CD4-positive, CD25-positive, alpha-beta regulatory T cell (primary cell): Measurements from ENCODE around the gene KCNQ2. TPM values are rescaled to one million over a fixed set of nuclear protein-coding genes. Genes with fewer than 3 reads are reported as not detected.

Experiments
- ATAC-seq, 2 donors: fragments of 150-1000 bp; cut with Tn5 transposase; one replicate each; pipeline ENCODE4 v1.10.0; 2021; ENCODE audit warnings: low read depth in 2 of 2, moderate number of reproducible peaks in 2 of 2, moderate library complexity in 1 of 2
- DNase-seq, 3 donors: peaks; one replicate each; pipeline versions ENCODE4 v3.0.0 to v3.0.0-alpha.2; 2012 to 2022; ENCODE audit warnings: mixed read lengths in 1 of 3
- H3K27ac ChIP-seq: one replicate; pipeline ENCODE4 v1.7.0; 2013; ENCODE audit warnings: mild to moderate bottlenecking, low read length; ENCODE audit not compliant: insufficient read depth, poor library complexity, severe bottlenecking
- H3K27me3 ChIP-seq: one replicate; pipeline ENCODE4 v1.7.0; 2013; ENCODE audit warnings: low read length; ENCODE audit not compliant: control insufficient read depth, insufficient read depth
- H3K36me3 ChIP-seq: one replicate; pipeline ENCODE4 v1.7.0; 2013; ENCODE audit warnings: mild to moderate bottlenecking, low read length, moderate library complexity; ENCODE audit not compliant: control insufficient read depth, insufficient read depth
- H3K4me1 ChIP-seq: 2 replicates; pipeline ENCODE4 v1.7.0; 2013; ENCODE audit warnings: mild to moderate bottlenecking, low read length; ENCODE audit not compliant: insufficient read depth, control insufficient read depth, poor library complexity, severe bottlenecking
- H3K4me3 ChIP-seq: one replicate; pipeline ENCODE4 v1.7.0; 2013; ENCODE audit warnings: low read depth, mild to moderate bottlenecking, low read length, moderate library complexity
- H3K9me3 ChIP-seq, 2 experiments: 1 replicate in 1 of 2; 2 replicates in 1 of 2; pipeline ENCODE4 v1.7.0; 2013; ENCODE audit warnings: low read length in 2 of 2, mild to moderate bottlenecking in 1 of 2, moderate library complexity in 1 of 2; ENCODE audit not compliant: control insufficient read depth in 2 of 2
- H3K27ac Mint-ChIP-seq, 3 donors: one replicate each; pipeline ENCODE4 v1.8.0; 2020 to 2022; ENCODE audit warnings: mild to moderate bottlenecking in 3 of 3, mixed read lengths in 3 of 3, moderate library complexity in 2 of 3
- H3K27me3 Mint-ChIP-seq: one replicate; pipeline ENCODE4 v1.8.0; 2022; ENCODE audit warnings: mild to moderate bottlenecking, mixed read lengths
- H3K36me3 Mint-ChIP-seq: one replicate; pipeline ENCODE4 v1.8.0; 2020; ENCODE audit warnings: mixed read lengths
- H3K4me1 Mint-ChIP-seq, 4 donors: one replicate each; pipeline ENCODE4 v1.8.0; 2020 to 2022; ENCODE audit warnings: mixed read lengths in 4 of 4, mild to moderate bottlenecking in 1 of 4
- H3K4me3 Mint-ChIP-seq, 4 donors: one replicate each; pipeline ENCODE4 v1.8.0; 2020 to 2022; ENCODE audit warnings: mild to moderate bottlenecking in 4 of 4, mixed read lengths in 4 of 4, moderate library complexity in 3 of 4
- H3K9me3 Mint-ChIP-seq, 7 donors: one replicate each; pipeline ENCODE4 v1.8.0; 2020 to 2022; ENCODE audit warnings: mixed read lengths in 7 of 7, mild to moderate bottlenecking in 3 of 7, moderate library complexity in 2 of 7
- polyA plus RNA-seq, 4 donors: library from polyadenylated mRNA; unstranded; fragments of 300-500 nt; fragmentation: Illumina TruSeq; gene quantifications; one replicate each; pipeline ENCODE4 v1.2.3, GENCODE V29; 2021
- total RNA-seq: library from RNA; stranded (reverse); gene quantifications from one replicate; pipeline ENCODE4 v1.2.3, GENCODE V29; 2022

Gene KCNQ2
- total and polyA plus RNA-seq, 5 donors from 2014 or later = 0.77 to 1.1 (median 0.89) TPM; not detected in 2

- Mint-ChIP-seq H3K4me3 (no peak overlapping the region), H3K27ac (no peak overlapping the region), H3K9me3 (peaks cover 0 to 2% (median 0%) of the 10 kb centered on the region in 7 donors), H3K4me1 (no peaks in the 10 kb centered on the region), H3K27me3 (no peaks in the 10 kb centered on the region), H3K36me3 (no peaks in the 10 kb centered on the region)
- Histone ChIP-seq H3K9me3 (no peaks in the 10 kb centered on the region), H3K4me1 (no peaks in the 10 kb centered on the region), H3K27me3 (no peaks in the 10 kb centered on the region), H3K27ac (no peak overlapping the region), H3K4me3 (no peak overlapping the region), H3K36me3 (no peaks in the 10 kb centered on the region)
- DNase-seq = no peak
- no peak for ATAC-seq
These were observed 77.5 kb downstream of the KCNQ2 start for GRCh38 chr20:63394920-63395455.

- Histone ChIP-seq H3K4me3 (no peak overlapping the region), H3K27me3 (no peaks in the 10 kb centered on the region), H3K36me3 (no peaks in the 10 kb centered on the region), H3K27ac (no peak overlapping the region), H3K9me3 (no peaks in the 10 kb centered on the region), H3K4me1 (no peaks in the 10 kb centered on the region)
- no peaks in the 10 kb centered on the region for H3K4me1 Mint-ChIP-seq
- H3K4me3 Mint-ChIP-seq = no peak overlapping the region
- peaks cover 0 to 2% (median 0%) of the 10 kb centered on the region in 7 donors for H3K9me3 Mint-ChIP-seq
- no peaks in the 10 kb centered on the region for H3K27me3 Mint-ChIP-seq
- no peak for ATAC-seq
- no peak overlapping the region for H3K27ac Mint-ChIP-seq
- no peaks in the 10 kb centered on the region for H3K36me3 Mint-ChIP-seq
- DNase-seq = no peak
These were observed 78.2 kb downstream of the KCNQ2 start for GRCh38 chr20:63394069-63394919.

GRCh38 chr20:63393566-63393965 lies 78.9 kb downstream of the KCNQ2 start:
- H3K27me3 Mint-ChIP-seq = no peaks in the 10 kb centered on the region
- no peaks in the 10 kb centered on the region for H3K36me3 Mint-ChIP-seq
- Histone ChIP-seq H3K9me3 (no peaks in the 10 kb centered on the region), H3K36me3 (no peaks in the 10 kb centered on the region), H3K4me3 (no peak overlapping the region), H3K4me1 (no peaks in the 10 kb centered on the region), H3K27ac (no peak overlapping the region), H3K27me3 (no peaks in the 10 kb centered on the region)
- no peak overlapping the region for H3K4me3 Mint-ChIP-seq
- H3K9me3 Mint-ChIP-seq = peaks cover 0 to 4% (median 0%) of the 10 kb centered on the region in 7 donors
- DNase-seq = no peak
- H3K27ac Mint-ChIP-seq = no peak overlapping the region
- ATAC-seq = no peak
- no peaks in the 10 kb centered on the region for H3K4me1 Mint-ChIP-seq

GRCh38 chr20:63392465-63393365 lies 79.7 kb downstream of the KCNQ2 start:
- no peaks in the 10 kb centered on the region for H3K4me1 Mint-ChIP-seq
- Histone ChIP-seq H3K27ac (no peak overlapping the region), H3K4me3 (no peak overlapping the region), H3K27me3 (no peaks in the 10 kb centered on the region), H3K36me3 (no peaks in the 10 kb centered on the region), H3K9me3 (no peaks in the 10 kb centered on the region), H3K4me1 (no peaks in the 10 kb centered on the region)
- H3K27ac Mint-ChIP-seq = no peak overlapping the region
- ATAC-seq (no peak), DNase-seq (no peak)
- H3K9me3 Mint-ChIP-seq = peaks cover 0 to 5% (median 0%) of the 10 kb centered on the region in 7 donors
- no peaks in the 10 kb centered on the region for H3K27me3 Mint-ChIP-seq
- H3K4me3 Mint-ChIP-seq = no peak overlapping the region
- H3K36me3 Mint-ChIP-seq = peaks cover 3% of the 10 kb centered on the region

GRCh38 chr20:63387917-63388316 lies 84.5 kb downstream of the KCNQ2 start:
- Histone ChIP-seq H3K27me3 (no peaks in the 10 kb centered on the region), H3K9me3 (peaks cover 7 to 9% of the 10 kb centered on the region in 2 experiments), H3K4me3 (no peak overlapping the region), H3K36me3 (no peaks in the 10 kb centered on the region), H3K27ac (no peak overlapping the region), H3K4me1 (no peaks in the 10 kb centered on the region)
- DNase-seq (no peak), ATAC-seq (no peak)
- Mint-ChIP-seq H3K4me3 (no peak overlapping the region), H3K4me1 (no peaks in the 10 kb centered on the region), H3K27ac (peak overlapping the region in 1 of 3 donors; percentile 43), H3K36me3 (peaks cover 3% of the 10 kb centered on the region), H3K27me3 (peaks cover 4% of the 10 kb centered on the region), H3K9me3 (peaks cover 0 to 25% (median 6%) of the 10 kb centered on the region in 7 donors)

GRCh38 chr20:63387393-63387792 lies 85.1 kb downstream of the KCNQ2 start:
- H3K27ac Mint-ChIP-seq = no peak overlapping the region
- H3K4me3 ChIP-seq = no peak overlapping the region
- DNase-seq (no peak), ATAC-seq (no peak)
- no peak overlapping the region for H3K27ac ChIP-seq
- H3K4me1 ChIP-seq = no peaks in the 10 kb centered on the region
- H3K36me3 ChIP-seq = no peaks in the 10 kb centered on the region
- no peaks in the 10 kb centered on the region for H3K4me1 Mint-ChIP-seq
- H3K27me3 Mint-ChIP-seq = peaks cover 4% of the 10 kb centered on the region
- no peaks in the 10 kb centered on the region for H3K27me3 ChIP-seq
- peaks cover 3% of the 10 kb centered on the region for H3K36me3 Mint-ChIP-seq
- H3K4me3 Mint-ChIP-seq = no peak overlapping the region
- H3K9me3 ChIP-seq = peaks cover 7 to 9% of the 10 kb centered on the region in 2 experiments
- peaks cover 0 to 25% (median 6%) of the 10 kb centered on the region in 7 donors for H3K9me3 Mint-ChIP-seq

- no peaks in the 10 kb centered on the region for H3K36me3 ChIP-seq
- H3K9me3 ChIP-seq = peaks cover 7 to 9% of the 10 kb centered on the region in 2 experiments
- Mint-ChIP-seq H3K4me3 (no peak overlapping the region), H3K27ac (no peak overlapping the region), H3K9me3 (peaks cover 0 to 25% (median 6%) of the 10 kb centered on the region in 7 donors), H3K4me1 (no peaks in the 10 kb centered on the region), H3K36me3 (peaks cover 3% of the 10 kb centered on the region), H3K27me3 (peaks cover 4% of the 10 kb centered on the region)
- no peak overlapping the region for H3K4me3 ChIP-seq
- H3K27ac ChIP-seq = no peak overlapping the region
- no peak for ATAC-seq
- H3K27me3 ChIP-seq = no peaks in the 10 kb centered on the region
- no peak for DNase-seq
- no peaks in the 10 kb centered on the region for H3K4me1 ChIP-seq
These were observed 86.0 kb downstream of the KCNQ2 start for GRCh38 chr20:63386491-63386890.
